Measurements from ENCODE around the gene CAB39.

CAB39 gene

DNA sequence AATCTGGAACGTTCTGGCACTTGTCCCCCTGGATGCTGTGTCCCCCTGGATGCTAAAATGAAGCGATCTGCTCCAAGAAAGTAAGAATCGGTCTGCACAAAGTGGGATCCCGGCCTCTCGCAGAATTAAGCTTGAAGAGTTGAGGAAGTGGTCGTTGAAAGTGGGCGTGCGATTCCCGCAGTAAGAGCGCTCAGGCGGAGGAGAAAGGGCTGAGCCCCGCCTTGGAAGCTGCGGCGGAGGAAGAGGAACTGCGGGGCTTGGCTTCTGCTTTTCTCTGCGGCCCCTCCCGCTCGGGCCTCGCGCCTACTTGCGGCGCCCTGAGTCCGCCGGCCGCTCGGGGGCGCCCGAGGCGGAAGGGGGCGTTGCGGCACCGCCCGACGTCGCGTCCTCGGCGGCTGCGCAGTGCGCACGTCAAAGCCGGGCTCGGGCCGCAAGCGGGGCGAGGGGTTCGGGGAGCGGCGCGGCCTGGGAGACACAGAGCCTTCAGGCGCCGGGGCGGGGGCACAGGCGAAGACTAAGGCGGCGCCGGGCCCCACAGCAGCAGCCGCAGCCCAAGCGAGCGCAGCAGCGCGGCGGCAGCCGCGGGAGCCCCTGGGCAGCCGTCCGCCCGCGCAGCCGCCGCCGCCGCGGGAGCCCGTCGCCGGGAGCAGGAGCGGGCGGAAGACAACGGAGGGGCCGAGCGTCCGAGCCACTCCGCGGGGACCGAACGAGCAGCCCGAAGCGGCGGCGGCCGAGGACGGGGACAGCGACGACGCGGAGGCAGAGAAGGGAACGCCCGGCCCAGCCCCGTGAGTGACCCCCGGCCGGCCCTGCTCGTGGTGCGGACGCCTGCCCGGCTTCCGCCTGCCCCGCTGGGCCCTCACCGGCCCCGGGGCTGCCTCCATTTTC is at the start of gene CAB39:
CAB39 (plus strand) TSS at position 400 of the 888 bp plus-strand sequence. CDS start 47,160 bp downstream, outside the sequence.
- DNase-seq, result peak; percentile 72 to 74

- DNase-seq, result no peak
Observed at GRCh38 chr2:230664128-230664527, 48.5 kb upstream of the CAB39 start.

- no peak for DNase-seq
Observed at GRCh38 chr2:230664844-230665243, 47.8 kb upstream of the CAB39 start.

DNA sequence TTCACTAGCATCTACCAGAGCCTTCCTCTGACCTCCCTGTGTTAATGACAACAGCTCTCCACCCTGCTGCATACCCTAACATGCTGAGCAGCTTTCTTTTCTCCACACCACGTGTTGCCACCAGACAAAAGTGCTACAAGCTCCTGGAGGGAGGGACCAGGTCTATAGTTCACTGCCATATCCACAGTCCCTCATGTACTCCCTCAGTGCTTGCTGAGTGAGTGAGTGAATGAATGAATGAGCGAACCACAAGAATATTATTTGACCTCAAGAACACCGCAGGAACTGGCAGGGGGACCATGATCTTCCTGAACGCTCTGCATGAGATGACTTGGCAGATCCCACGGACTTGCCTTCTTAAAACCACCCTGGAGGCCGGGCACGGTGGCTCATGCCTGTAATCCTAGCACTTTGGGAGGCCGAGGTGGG is 47.4 kb upstream of the CAB39 start:
- DNase-seq, result no peak

DNA sequence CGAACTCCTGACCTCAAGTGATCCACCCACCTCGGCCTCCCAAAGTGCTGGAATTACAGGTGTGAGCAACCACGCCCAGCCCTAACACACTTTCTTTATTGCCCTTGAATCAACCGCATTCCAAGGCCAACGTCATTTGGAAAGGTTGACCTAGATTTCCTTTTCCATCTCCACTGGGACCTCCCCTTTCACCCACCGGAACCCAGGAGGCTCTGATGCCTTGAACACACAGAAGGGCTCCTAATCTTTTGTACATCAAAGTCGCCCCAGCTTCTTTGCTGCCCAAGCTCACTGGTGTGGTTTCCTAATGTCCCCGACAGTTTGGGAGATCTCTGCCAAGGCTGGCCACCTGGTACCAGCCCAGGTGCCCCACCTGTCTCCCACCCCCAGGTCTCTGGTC is 46.2 kb upstream of the CAB39 start:
- no peak for DNase-seq

DNA sequence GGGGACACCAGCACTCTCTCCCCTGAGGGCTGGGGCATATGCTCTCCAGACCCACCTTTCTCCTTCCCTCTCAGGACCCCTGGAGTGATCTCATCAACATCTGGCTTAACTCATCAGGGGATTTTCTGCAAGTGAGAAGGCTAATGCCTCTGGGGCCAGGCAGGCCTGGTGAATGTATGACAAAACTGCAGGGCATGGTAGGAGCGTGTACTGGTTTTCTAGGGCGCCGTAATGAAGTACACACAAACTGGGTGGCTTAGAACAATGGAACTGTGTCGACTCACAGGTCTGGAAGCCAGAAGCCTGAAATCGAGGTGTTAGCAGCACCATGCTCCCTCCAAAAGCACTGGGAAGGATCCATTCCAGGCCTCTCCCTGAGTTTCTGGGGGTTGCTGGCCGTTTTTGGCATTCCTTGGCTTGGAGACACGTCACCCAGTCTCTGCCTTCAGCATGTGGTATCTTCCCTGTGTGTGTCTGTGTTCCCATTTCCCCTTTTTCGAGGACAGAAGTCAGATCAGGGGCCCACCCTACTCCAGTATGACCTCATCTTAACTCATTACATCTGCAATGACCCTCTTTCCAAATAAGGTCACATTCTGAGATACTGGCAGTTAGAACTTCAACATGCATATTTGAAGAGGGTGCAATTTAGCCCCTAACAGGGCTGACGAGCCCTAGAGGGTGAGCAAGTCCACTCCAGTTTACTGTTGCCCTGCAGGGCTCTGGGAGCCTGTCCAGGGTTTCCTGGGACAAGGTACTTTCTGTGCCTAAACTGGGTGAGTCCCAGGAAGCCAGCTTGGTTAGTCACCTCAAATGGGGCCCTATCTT is 45.5 kb upstream of the CAB39 start:
- no peak for DNase-seq

DNA sequence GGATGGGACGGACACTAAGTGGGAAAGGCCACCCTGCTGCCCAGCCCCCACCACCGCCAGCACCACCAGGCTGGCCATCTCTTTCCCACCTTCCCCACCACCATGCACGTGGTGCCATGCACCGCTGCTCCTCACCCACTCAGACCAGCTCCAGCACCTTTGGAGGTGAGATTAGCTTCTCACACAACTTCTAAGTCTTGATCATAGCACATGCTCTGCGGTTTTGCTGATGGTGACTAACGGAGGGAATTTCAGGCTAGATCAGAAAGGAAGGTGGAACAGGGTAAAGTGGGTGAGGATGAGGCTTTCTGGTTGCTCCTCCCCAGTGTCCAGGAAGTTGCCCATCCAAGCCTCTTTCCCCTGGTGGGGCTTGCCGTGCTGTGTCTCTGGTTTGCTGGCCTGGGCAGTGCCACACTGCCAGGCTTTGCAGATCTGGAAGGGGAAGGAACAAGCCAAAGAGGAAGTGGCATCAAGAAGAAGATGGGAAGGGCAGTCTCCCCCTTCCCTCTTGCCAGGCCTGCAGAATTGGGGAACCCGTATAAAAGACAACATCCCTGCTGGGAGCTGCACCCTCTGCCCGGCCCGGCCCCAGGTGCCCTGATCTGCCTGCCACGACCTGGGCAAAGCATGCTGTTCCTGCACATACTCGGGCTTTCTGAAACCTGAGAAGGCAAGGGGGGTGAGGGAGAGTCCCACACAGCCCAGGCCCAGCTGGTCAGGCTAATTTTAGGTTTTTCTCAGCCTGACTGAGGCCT is 44.3 kb upstream of the CAB39 start:
- DNase-seq, result no peak

DNA sequence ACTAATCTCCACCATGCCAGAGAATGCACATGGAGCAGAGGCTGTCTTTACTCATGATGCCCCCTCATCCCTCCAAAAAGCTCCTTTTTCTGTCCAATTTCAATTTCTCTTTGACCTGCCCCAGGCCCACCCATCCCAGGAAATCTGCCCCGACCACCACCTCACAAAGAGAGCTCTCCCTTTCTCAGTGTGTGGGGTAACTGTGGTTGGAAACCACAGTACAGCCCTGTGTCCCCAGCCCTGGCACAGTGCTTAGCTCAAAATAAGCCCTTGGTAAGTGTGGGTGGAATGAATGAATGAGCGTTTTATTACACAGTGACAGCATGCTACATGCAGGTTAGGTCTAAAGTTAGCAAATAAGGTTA is 43.7 kb upstream of the CAB39 start:
- no peak for DNase-seq

- DNase-seq, result no peak
Observed at GRCh38 chr2:230669386-230669950, 43.2 kb upstream of the CAB39 start.

DNA sequence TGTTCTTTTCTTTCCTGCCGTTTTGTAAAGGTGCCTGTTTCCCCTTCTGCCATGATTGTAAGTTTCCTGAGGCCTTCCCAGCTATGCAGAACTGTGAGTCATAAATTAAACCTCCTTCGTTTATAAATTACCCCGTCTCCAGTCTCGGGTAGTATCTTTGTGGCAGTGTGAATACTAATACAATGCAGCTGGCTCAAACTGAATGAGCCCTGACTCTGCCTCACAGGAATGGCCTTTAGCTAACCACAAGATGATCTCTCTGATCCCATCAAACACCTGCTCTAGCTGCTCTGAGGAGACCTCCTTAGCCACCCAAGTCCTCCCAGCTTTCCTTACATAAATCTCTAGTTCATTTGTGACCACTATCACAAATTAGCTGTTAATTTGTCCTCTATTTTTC is 41.5 kb upstream of the CAB39 start:
- DNase-seq, result no peak

DNA sequence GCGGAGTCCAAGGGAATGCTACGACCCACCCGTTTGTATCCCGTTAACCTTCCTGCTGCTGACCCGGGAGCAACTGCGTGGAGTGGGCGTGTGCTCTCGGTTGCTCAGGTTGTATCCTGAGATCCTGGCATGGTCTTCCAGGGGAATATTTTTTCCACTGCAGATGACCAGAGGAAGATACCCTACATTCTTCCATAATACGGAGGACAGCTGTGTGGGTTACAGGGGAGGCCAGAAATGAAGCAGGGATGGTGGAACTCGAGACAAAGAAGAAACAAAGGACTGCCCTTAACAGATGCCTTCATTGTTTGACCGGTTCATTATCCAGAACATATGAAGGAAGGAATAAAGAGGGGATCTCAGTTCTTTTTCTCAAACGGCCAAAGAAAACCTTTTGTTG is 39.8 kb upstream of the CAB39 start:
- no peak for DNase-seq

GRCh38 chr2:230674401-230674800 is 38.2 kb upstream of the CAB39 start:
- DNase-seq, result no peak

- no peak for DNase-seq
Observed at GRCh38 chr2:230674966-230675672, 37.5 kb upstream of the CAB39 start.

DNA sequence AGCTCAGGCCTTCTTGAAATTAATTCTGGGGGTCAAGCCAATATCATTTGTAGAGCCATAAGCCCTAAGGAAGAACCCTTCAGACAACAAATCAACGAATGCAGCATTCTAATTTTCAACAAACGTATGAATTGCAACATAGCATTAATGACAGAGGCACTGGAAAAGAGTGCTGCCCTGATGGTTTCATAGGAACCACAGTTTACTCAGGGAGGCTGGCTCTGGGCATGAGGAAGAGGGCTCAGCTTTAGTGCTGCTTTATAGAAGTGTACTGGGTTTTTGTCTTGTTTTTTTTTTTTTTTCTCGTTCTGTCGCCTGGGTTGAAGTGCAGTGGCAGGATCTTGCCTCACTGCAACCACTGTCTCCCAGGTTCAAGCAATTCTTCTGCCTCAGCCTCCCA is 36.1 kb upstream of the CAB39 start:
- no peak for DNase-seq

DNA sequence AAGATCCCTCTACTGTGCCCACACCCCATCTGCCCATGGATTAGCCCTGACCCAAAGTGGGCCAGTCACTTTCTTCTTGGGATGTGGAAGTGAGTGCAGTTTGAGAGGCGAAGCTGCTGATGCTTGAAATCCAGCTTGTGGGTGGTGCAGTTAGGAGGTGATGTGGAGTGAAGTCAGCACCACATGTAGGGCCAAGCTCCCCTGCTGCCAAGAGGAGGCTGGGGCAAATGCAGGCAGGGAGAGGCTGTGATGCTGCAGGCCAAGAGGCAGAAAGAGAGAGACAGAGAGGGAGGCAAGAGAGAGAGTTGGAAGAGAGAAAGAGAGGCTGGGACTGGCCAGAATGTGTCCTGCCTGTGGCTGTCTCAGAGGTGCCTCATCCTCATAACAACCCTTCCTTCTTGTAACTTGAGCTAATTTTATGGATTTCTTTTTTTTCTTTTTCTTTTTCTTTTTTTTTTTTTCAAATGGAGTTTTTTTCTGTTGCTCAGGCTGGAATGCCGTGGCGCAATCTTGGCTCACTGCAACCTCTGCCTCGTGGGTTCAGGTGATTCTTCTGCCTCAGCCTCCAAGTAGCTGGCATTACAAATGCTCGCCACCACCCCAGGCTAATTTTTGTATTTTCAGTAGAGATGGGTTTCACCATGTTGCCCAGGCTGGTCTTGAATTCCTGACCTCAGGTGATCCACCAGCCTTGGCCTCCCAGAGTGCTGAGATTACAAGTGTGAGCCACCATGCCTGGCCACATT is 35.3 kb upstream of the CAB39 start:
- DNase-seq, result no peak

DNA sequence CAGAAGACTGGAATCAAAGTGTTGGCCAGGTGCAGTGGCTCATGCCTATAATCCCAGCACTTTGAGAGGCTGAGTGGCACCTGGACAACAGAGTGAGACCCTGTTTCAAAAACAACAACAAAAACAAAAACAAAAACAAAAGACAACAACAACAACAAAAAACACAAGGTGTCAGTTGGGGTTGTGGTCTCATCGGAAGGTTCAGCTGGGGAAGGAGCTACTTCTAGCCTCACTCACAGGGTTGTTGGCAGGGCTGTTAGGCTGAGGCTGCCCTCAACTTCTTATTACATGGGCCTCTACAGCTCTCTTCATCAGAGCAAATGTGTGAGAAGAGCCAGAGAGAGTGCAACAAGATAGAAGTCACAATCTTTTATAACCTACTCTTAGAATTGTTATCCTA is 34.6 kb upstream of the CAB39 start:
- DNase-seq, result no peak

GRCh38 chr2:230678451-230678850 is 34.2 kb upstream of the CAB39 start:
- DNase-seq, result no peak

- no peak for DNase-seq
Observed at GRCh38 chr2:230680463-230681170, 32.0 kb upstream of the CAB39 start.

DNA sequence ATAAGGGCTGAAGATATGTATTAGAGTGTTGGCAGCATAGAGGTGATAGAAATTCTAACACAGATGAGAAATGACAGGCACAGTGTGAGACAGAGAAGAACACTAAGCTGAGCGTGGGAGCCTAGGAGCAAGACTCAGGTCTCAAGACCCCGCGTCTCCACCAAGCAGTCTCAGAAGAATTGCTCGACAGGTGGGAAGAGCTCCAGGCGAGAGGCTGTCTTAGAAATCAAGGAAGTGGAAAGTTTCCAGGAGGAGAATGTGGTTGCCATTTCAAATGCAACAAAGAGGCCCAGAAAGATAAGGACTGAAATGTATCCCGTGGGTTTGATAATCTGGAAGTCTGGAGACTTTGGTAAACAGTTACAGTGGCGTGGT is 31.5 kb upstream of the CAB39 start:
- DNase-seq, result no peak

- no peak for DNase-seq
Observed at GRCh38 chr2:230682546-230682945, 30.1 kb upstream of the CAB39 start.
